ENCODE measurements around the gene POLDIP2. TPM values are rescaled to one million over a fixed set of nuclear protein-coding genes. Genes with fewer than 3 reads are reported as not detected.

The POLDIP2 gene
- total RNA-seq, 1 experiment from 2014 or later, result 82.8 TPM

GRCh38 chr17:28395968-28396367 lies 38.6 kb upstream of the POLDIP2 start:
- H3K27me3 Mint-ChIP-seq (ENCODE audit: low read depth), result peaks cover 39% of the 10 kb centered on the region
- no peaks in the 10 kb centered on the region for H3K9me3 Mint-ChIP-seq
- H3K9ac ChIP-seq (ENCODE audit: extremely low read depth, insufficient read length, low read length), result no peak overlapping the region

More at GRCh38 chr17:28395968-28396367, 38.6 kb upstream of the POLDIP2 start:
- H2BK12ac ChIP-seq (ENCODE audit: insufficient read length, low read depth, low read length), result no peak overlapping the region
- no peak overlapping the region for H4K5ac ChIP-seq (ENCODE audit: insufficient read length, low read depth, low read length)
- no peaks in the 10 kb centered on the region for H3K79me2 ChIP-seq (ENCODE audit: insufficient read depth, low read length)
- TF ChIP-seq CTCF (conservative IDR thresholded peaks at IDR 0.05), result no peak
- no peak overlapping the region for H3K27ac ChIP-seq (ENCODE audit: insufficient read length, low read depth, low read length)
- no peak overlapping the region for H3T11ph ChIP-seq (ENCODE audit: low read length)
- H3K23ac ChIP-seq (ENCODE audit: insufficient read length, low read depth, low read length), result no peak overlapping the region
- H4K8ac ChIP-seq (replicated peaks; ENCODE audit: insufficient read length, low read depth, low read length), result no peak overlapping the region
- H3K23me2 ChIP-seq (ENCODE audit: insufficient read length, low read depth, low read length, poor library complexity, severe bottlenecking), result no peaks in the 10 kb centered on the region
- no peaks in the 10 kb centered on the region for H4K20me1 ChIP-seq (ENCODE audit: control insufficient read depth, insufficient read depth, insufficient read length)
- no peaks in the 10 kb centered on the region for H3K4me1 ChIP-seq (ENCODE audit: insufficient read depth, low read length)
- Mint-ChIP-seq H3K36me3 (ENCODE audit: insufficient read depth in 1 of 3, low read depth in 3 of 3) (peaks cover 1 to 7% (median 5%) of the 10 kb centered on the region in 3 experiments; a peak in 4 of 7 replicates), H3K4me1 (peaks cover 3 to 11% of the 10 kb centered on the region in 2 experiments; a peak in 3 of 4 replicates), H3K27ac (peak overlapping the region in 1 of 3 experiments; percentile 62; a peak in 1 of 7 replicates), H3K4me3 (no peak overlapping the region)
- no peak overlapping the region for H3K4me2 ChIP-seq (ENCODE audit: insufficient read depth, insufficient read length, low read length)
- no peak for DNase-seq
- H3K27me3 ChIP-seq (ENCODE audit: insufficient read depth, low read length), result no peaks in the 10 kb centered on the region
- H2AK5ac ChIP-seq (ENCODE audit: insufficient read length, low read length), result no peak overlapping the region
- no peak overlapping the region for H3K14ac ChIP-seq (ENCODE audit: insufficient read depth, low read length)
- H3K56ac ChIP-seq (ENCODE audit: insufficient read length, low read depth, low read length), result no peak overlapping the region
- H2BK20ac ChIP-seq (ENCODE audit: low read depth, low read length, poor library complexity, severe bottlenecking), result no peak overlapping the region
- H2BK5ac ChIP-seq (ENCODE audit: insufficient read length, low read length), result no peak overlapping the region
- no peaks in the 10 kb centered on the region for H3K79me1 ChIP-seq (ENCODE audit: insufficient read depth, low read depth, low read length, poor library complexity, severe bottlenecking)
- no peak overlapping the region for H3K4ac ChIP-seq (ENCODE audit: low read depth, low read length)
- no peak overlapping the region for H3K18ac ChIP-seq (ENCODE audit: insufficient read length, low read depth, low read length)
- no peak overlapping the region for H2BK120ac ChIP-seq (ENCODE audit: low read depth, low read length, poor library complexity, severe bottlenecking)
- H3K9me3 ChIP-seq (ENCODE audit: control insufficient read depth, low read depth, low read length), result no peaks in the 10 kb centered on the region
- no peak overlapping the region for H4K91ac ChIP-seq (ENCODE audit: insufficient read length, low read depth, low read length)
- H2BK15ac ChIP-seq (ENCODE audit: low read depth, low read length), result no peak overlapping the region
- no CpG with 5 or more reads among the region's 6 CpGs for WGBS (ENCODE audit: extremely low coverage, insufficient read length, low lambda C conversion rate)
- no peak overlapping the region for H2AFZ ChIP-seq (ENCODE audit: low read length)
